Neural cell (in vitro differentiated cells): ENCODE results near the gene RNF169. TPM values are rescaled to one million over a fixed set of nuclear protein-coding genes. Genes with fewer than 3 reads are reported as not detected.

Experiments used
- H2AFZ ChIP-seq: fragments of 200-600, 300-800 bp; sonication (generic), shearing (Covaris generic); 2 replicates; pipeline ENCODE4 v1.6.0; 2014; ENCODE audit warnings: low read depth, mild to moderate bottlenecking, antibody characterized with exemption, low read length, moderate library complexity
- H3F3A ChIP-seq: fragments of 200-600 bp; shearing (Covaris generic); 2 replicates; pipeline ENCODE4 v1.6.1; 2016; ENCODE audit warnings: mild to moderate bottlenecking, moderate library complexity, mixed read lengths, antibody characterized with exemption, low read length; ENCODE audit not compliant: insufficient read depth, poor library complexity, severe bottlenecking
- H3K27ac ChIP-seq: fragments of 200-600, 300-800 bp; sonication (generic), shearing (Covaris generic); 2 replicates; pipeline ENCODE4 v1.5.1; 2014; ENCODE audit warnings: mild to moderate bottlenecking, low read length, moderate library complexity
- H3K27me3 ChIP-seq: fragments of 300-800, 200-600 bp; sonication (generic), shearing (Covaris generic); 2 replicates; pipeline ENCODE4 v1.6.0; 2014; ENCODE audit warnings: mild to moderate bottlenecking, low read depth, low read length, moderate library complexity; ENCODE audit not compliant: insufficient read depth
- H3K36me3 ChIP-seq: fragments of 300-800, 200-600 bp; sonication (generic), shearing (Covaris generic); 2 replicates; pipeline ENCODE4 v1.5.1; 2014; ENCODE audit warnings: mild to moderate bottlenecking, antibody characterized with exemption, low read length, moderate library complexity; ENCODE audit not compliant: insufficient read depth
- H3K4me2 ChIP-seq: fragments of 300-800, 200-600 bp; sonication (generic), shearing (Covaris generic); 2 replicates; pipeline ENCODE4 v1.6.0; 2014; ENCODE audit warnings: mild to moderate bottlenecking, low read length
- H3K4me3 ChIP-seq: fragments of 300-800, 200-600 bp; sonication (generic), shearing (Covaris generic); 2 replicates; pipeline ENCODE4 v1.5.1; 2014; ENCODE audit warnings: mild to moderate bottlenecking, low read length, moderate library complexity
- H3K79me2 ChIP-seq: fragments of 200-600 bp; shearing (Covaris generic); replicated peaks from 2 replicates; pipeline ENCODE4 v1.6.0; 2014; ENCODE audit warnings: mild to moderate bottlenecking, low read length, moderate library complexity; ENCODE audit not compliant: insufficient read depth
- H3K9ac ChIP-seq: fragments of 300-800, 200-600 bp; sonication (generic), shearing (Covaris generic); 2 replicates; pipeline ENCODE4 v1.6.1; 2016; ENCODE audit warnings: mild to moderate bottlenecking, low read length, mixed read lengths
- H3K9me2 ChIP-seq: fragments of 200-600 bp; shearing (Covaris generic); 2 replicates; pipeline ENCODE4 v1.6.1; 2016; ENCODE audit warnings: mild to moderate bottlenecking, low read length, mixed read lengths; ENCODE audit not compliant: insufficient read depth
- H3K9me3 ChIP-seq: fragments of 200-600, 300-800 bp; sonication (generic), shearing (Covaris generic); 2 replicates; pipeline ENCODE4 v1.6.1; 2016; ENCODE audit warnings: mild to moderate bottlenecking, mixed run types, low read length, moderate library complexity, mixed read lengths
- H4K20me1 ChIP-seq: fragments of 200-600 bp; shearing (Covaris generic); 2 replicates; pipeline ENCODE4 v1.6.1; 2016; ENCODE audit warnings: mild to moderate bottlenecking, mixed run types; ENCODE audit not compliant: insufficient read depth
- EP300 ChIP-seq: fragments of 450-650 bp; conservative IDR thresholded peaks from 2 replicates; pipeline ENCODE4 v1.6.1; 2014; ENCODE audit warnings: antibody characterized with exemption, mild to moderate bottlenecking, moderate library complexity; ENCODE audit not compliant: poor library complexity, severe bottlenecking
- EZH2 ChIP-seq: fragments of 200-600, 300-800 bp; shearing (Covaris generic), sonication (generic); IDR thresholded peaks from 2 replicates; pipeline ENCODE4 v1.6.1; 2014; ENCODE audit warnings: antibody characterized with exemption, low read length, borderline replicate concordance, mild to moderate bottlenecking; ENCODE audit not compliant: insufficient read depth, poor library complexity, severe bottlenecking
- MXI1 ChIP-seq: fragments of 450-650 bp; conservative IDR thresholded peaks from 2 replicates; pipeline ENCODE4 v1.6.1; 2014; ENCODE audit warnings: antibody characterized with exemption, mild to moderate bottlenecking; ENCODE audit not compliant: poor library complexity, severe bottlenecking
- RAD21 ChIP-seq: fragments of 450-650 bp; conservative IDR thresholded peaks from 2 replicates; pipeline ENCODE4 v1.6.1; 2014; ENCODE audit warnings: antibody characterized with exemption, mild to moderate bottlenecking, moderate library complexity
- SMC3 ChIP-seq: fragments of 450-650 bp; conservative IDR thresholded peaks from 2 replicates; pipeline ENCODE4 v1.6.1; 2014; ENCODE audit warnings: antibody characterized with exemption, mild to moderate bottlenecking, moderate library complexity; ENCODE audit not compliant: poor library complexity
- TAF1 ChIP-seq: IDR thresholded peaks from 2 replicates; pipeline ENCODE4 v1.6.1; 2012; ENCODE audit warnings: low read depth
- polyA plus RNA-seq: library from polyadenylated mRNA; depleted of rRNA; stranded (reverse); fragments of >200 nt; gene quantifications from 2 replicates; pipeline ENCODE4 v1.2.3, GENCODE V29; 2014
- TF ChIP-seq, protein P1 (sequence below): fragments of 450-650 bp; IDR thresholded peaks from 2 replicates; pipeline ENCODE4 v1.5.1; 2014; ENCODE audit warnings: antibody characterized with exemption, mild to moderate bottlenecking, moderate library complexity; ENCODE audit not compliant: poor library complexity, severe bottlenecking
- TF ChIP-seq, protein P2 (sequence below): IDR thresholded peaks from 2 replicates; pipeline ENCODE4 v1.6.1; 2012; ENCODE audit warnings: borderline replicate concordance

Gene RNF169
- polyA plus RNA-seq, 1 donor from 2014 or later = 10.6 TPM

DNA sequence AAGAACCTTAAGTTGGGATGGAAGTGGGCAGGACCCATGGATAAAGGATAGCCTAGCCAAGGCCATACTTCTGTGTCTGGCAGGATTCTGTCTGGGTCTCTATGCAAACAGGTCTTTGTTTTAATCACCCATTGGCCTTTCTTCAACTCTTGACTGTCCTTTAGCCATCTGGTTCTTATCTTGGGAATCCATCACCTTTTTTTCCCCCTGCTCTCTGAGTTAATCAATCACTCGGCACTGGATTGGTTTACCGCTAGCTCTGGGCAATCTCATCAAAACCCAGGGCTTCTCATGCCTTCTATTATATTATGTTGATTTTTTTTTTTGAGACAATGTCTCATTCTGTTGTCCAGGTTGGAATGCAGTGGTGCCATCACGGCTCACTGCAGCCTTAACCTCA lies 1.8 kb upstream of the RNF169 start:
- Histone ChIP-seq H3K4me3 (no peak overlapping the region), H3K9me2 (no peaks in the 10 kb centered on the region), H3K9me3 (no peaks in the 10 kb centered on the region), H3F3A (no peaks in the 10 kb centered on the region), H3K4me2 (no peak overlapping the region), H2AFZ (no peak overlapping the region), H3K27ac (no peak overlapping the region), H3K27me3 (no peaks in the 10 kb centered on the region), H3K79me2 (peaks cover 23% of the 10 kb centered on the region), H4K20me1 (no peaks in the 10 kb centered on the region), H3K9ac (no peak overlapping the region), H3K36me3 (no peaks in the 10 kb centered on the region)
- TF ChIP-seq RAD21 = no peak
- TF ChIP-seq MXI1 = no peak
- TF ChIP-seq, protein P1, sequence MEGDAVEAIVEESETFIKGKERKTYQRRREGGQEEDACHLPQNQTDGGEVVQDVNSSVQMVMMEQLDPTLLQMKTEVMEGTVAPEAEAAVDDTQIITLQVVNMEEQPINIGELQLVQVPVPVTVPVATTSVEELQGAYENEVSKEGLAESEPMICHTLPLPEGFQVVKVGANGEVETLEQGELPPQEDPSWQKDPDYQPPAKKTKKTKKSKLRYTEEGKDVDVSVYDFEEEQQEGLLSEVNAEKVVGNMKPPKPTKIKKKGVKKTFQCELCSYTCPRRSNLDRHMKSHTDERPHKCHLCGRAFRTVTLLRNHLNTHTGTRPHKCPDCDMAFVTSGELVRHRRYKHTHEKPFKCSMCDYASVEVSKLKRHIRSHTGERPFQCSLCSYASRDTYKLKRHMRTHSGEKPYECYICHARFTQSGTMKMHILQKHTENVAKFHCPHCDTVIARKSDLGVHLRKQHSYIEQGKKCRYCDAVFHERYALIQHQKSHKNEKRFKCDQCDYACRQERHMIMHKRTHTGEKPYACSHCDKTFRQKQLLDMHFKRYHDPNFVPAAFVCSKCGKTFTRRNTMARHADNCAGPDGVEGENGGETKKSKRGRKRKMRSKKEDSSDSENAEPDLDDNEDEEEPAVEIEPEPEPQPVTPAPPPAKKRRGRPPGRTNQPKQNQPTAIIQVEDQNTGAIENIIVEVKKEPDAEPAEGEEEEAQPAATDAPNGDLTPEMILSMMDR = no peak
- TF ChIP-seq SMC3 = no peak
- TF ChIP-seq, protein P2, sequence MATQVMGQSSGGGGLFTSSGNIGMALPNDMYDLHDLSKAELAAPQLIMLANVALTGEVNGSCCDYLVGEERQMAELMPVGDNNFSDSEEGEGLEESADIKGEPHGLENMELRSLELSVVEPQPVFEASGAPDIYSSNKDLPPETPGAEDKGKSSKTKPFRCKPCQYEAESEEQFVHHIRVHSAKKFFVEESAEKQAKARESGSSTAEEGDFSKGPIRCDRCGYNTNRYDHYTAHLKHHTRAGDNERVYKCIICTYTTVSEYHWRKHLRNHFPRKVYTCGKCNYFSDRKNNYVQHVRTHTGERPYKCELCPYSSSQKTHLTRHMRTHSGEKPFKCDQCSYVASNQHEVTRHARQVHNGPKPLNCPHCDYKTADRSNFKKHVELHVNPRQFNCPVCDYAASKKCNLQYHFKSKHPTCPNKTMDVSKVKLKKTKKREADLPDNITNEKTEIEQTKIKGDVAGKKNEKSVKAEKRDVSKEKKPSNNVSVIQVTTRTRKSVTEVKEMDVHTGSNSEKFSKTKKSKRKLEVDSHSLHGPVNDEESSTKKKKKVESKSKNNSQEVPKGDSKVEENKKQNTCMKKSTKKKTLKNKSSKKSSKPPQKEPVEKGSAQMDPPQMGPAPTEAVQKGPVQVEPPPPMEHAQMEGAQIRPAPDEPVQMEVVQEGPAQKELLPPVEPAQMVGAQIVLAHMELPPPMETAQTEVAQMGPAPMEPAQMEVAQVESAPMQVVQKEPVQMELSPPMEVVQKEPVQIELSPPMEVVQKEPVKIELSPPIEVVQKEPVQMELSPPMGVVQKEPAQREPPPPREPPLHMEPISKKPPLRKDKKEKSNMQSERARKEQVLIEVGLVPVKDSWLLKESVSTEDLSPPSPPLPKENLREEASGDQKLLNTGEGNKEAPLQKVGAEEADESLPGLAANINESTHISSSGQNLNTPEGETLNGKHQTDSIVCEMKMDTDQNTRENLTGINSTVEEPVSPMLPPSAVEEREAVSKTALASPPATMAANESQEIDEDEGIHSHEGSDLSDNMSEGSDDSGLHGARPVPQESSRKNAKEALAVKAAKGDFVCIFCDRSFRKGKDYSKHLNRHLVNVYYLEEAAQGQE = no peak
- no peak for TF ChIP-seq EP300
- TF ChIP-seq EZH2 = no peak

DNA sequence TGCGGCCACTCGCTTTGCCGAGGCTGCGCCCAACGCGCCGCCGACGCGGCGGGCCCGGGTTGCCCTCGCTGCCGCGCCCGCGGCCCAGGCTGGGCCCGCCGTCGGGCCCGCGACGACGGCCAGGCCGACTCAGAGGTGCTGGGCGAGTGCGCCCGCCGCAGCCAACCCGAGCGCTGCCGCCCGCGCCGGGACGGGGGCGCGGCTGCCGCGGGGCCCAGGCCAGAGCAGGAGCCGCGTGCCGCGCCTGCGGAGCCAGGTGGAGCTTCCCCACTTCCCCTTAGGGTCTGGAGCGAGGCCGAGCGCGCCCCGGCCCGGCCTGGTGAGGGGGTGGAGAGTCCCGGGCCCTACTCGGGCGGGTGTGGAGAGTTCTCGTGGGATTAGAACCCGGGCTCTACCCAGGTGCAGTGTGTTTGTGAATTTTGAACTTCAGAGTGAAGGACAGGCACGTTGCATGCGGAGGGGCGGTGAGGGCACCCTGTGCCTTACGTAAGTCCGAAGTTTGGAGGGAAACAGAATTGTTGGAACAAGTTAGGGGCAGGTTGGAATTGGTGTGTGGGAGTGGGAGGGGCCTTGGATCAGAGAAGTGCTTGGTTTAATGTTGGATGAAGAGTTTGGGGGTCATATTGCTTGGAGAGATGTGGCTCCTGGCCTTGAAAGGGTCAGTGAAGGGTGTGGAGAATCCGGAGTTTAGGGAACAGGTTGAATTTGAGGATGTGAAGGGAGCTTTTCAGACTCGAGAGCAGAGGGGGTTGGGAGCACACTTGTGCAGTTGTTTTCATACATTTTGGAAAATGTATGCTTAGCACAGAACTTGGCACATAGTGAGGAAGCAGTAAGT lies 697 bp downstream of the RNF169 start:
- H3K4me3 ChIP-seq = peak overlapping the region; percentile 82
- H3K36me3 ChIP-seq = no peaks in the 10 kb centered on the region
- H3K79me2 ChIP-seq = peaks cover 38% of the 10 kb centered on the region
- no peaks in the 10 kb centered on the region for H4K20me1 ChIP-seq
- H3K9me3 ChIP-seq = no peaks in the 10 kb centered on the region
- no peak for TF ChIP-seq TAF1
- peak; percentile 61 for TF ChIP-seq MXI1
- peak overlapping the region; percentile 10 for H2AFZ ChIP-seq
- peak overlapping the region; percentile 56 for H3K4me2 ChIP-seq
- no peaks in the 10 kb centered on the region for H3K27me3 ChIP-seq
- peak overlapping the region; percentile 79 for H3K27ac ChIP-seq
- no peaks in the 10 kb centered on the region for H3K9me2 ChIP-seq
- peak overlapping the region; percentile 87 for H3K9ac ChIP-seq
- no peaks in the 10 kb centered on the region for H3F3A ChIP-seq
